GM12878 (cell line): ENCODE data around the gene BCL2L14. TPM values are rescaled to one million over a fixed set of nuclear protein-coding genes. Genes with fewer than 3 reads are reported as not detected.

ENCODE experiments used
- ATAC-seq: fragments of 200-7000 bp; cut with Tn5 transposase; 3 replicates; pipeline ENCODE4 v1.9.1; 2020; ENCODE audit warnings: mild to moderate bottlenecking, moderate library complexity
- BruUV-seq: library from RNA; stranded (reverse); fragments of 400-500 nt; replicated peaks from 2 replicates; lab custom pipeline; 2021; lab: Mats Ljungman, UMichigan
- CTCF ChIA-PET: fragments of 300-600 bp; sonication (Branson Sonifier 250); formaldehyde crosslinking; extraction: SDS; loops from one replicate; lab custom pipeline; 2021; ENCODE audit warnings: inconsistent platforms; lab: Yijun Ruan, JAX
- POLR2A ChIA-PET: fragments of 350-600 bp; formaldehyde crosslinking; extraction: SDS; loops from one replicate; lab custom pipeline; 2021; ENCODE audit warnings: inconsistent platforms; lab: Charles Lee
- RAD21 ChIA-PET: fragments of 300-600 bp; sonication (Branson Sonifier 250); formaldehyde crosslinking; loops from one replicate; lab custom pipeline; 2023; ENCODE audit warnings: antibody characterized with exemption; ENCODE audit not compliant: unreplicated experiment; lab: Charles Lee
- SMC1A ChIA-PET: fragments of 300-600 bp; sonication (Branson Sonifier 250); formaldehyde crosslinking; loops from one replicate; lab custom pipeline; 2023; ENCODE audit not compliant: unreplicated experiment, uncharacterized antibody; lab: Charles Lee
- DNase-seq: peaks from one replicate; pipeline ENCODE4 v3.0.0-alpha.2; 2011; ENCODE audit warnings: low read depth, low spot score
- FAIRE-seq: peaks from 3 replicates; lab custom pipeline; 2011; peaks lifted over from hg19 to GRCh38; lab: Jason Lieb, UNC
- H2AFZ ChIP-seq: 2 replicates; pipeline ENCODE4 v1.6.0; 2011; ENCODE audit warnings: low read depth, low read length, control low read depth; ENCODE audit not compliant: control insufficient read depth
- H3K27ac ChIP-seq: 2 replicates; pipeline ENCODE4 v1.5.1; 2011; ENCODE audit warnings: control low read depth; ENCODE audit not compliant: control insufficient read depth, insufficient read depth
- H3K27me3 ChIP-seq, 2 experiments: replicated peaks in 1 of 2; 2 replicates each; pipeline versions ENCODE4 v1.6.0 to v1.6.1; 2011; ENCODE audit warnings: low read length in 1 of 2; ENCODE audit not compliant: control insufficient read depth in 2 of 2, insufficient read depth in 2 of 2
- H3K36me3 ChIP-seq, 2 experiments: 2 replicates each; pipeline ENCODE4 v1.5.1; 2011; ENCODE audit warnings: low read length in 1 of 2; ENCODE audit not compliant: control insufficient read depth in 2 of 2, insufficient read depth in 2 of 2
- H3K4me1 ChIP-seq: 2 replicates; pipeline ENCODE4 v1.6.1; 2011; ENCODE audit warnings: mild to moderate bottlenecking, low read length, moderate library complexity, mixed read lengths; ENCODE audit not compliant: control insufficient read depth, insufficient read depth
- H3K4me2 ChIP-seq: 2 replicates; pipeline ENCODE4 v1.6.0; 2011; ENCODE audit warnings: control low read depth; ENCODE audit not compliant: control insufficient read depth, insufficient read depth
- H3K4me3 ChIP-seq: fragments of 200-600 bp; sonication (generic); 2 replicates; pipeline ENCODE4 v1.5.1; 2016
- H3K79me2 ChIP-seq: 2 replicates; pipeline ENCODE4 v1.6.0; 2011; ENCODE audit warnings: low read length; ENCODE audit not compliant: control insufficient read depth, insufficient read depth
- H3K9ac ChIP-seq: 2 replicates; pipeline ENCODE4 v1.8.0; 2011; ENCODE audit warnings: low read length, control low read depth, mixed read lengths; ENCODE audit not compliant: control insufficient read depth, insufficient read depth
- H3K9me3 ChIP-seq: replicated peaks from 3 replicates; pipeline ENCODE4 v1.5.1; 2011; ENCODE audit warnings: mild to moderate bottlenecking, low read length; ENCODE audit not compliant: control insufficient read depth, insufficient read depth
- H4K20me1 ChIP-seq: 2 replicates; pipeline ENCODE4 v1.6.0; 2011; ENCODE audit not compliant: control insufficient read depth, insufficient read depth
- EZH2 ChIP-seq: IDR thresholded peaks from 2 replicates; pipeline ENCODE4 v1.6.1; 2012; ENCODE audit warnings: low read depth, mild to moderate bottlenecking, control low read depth, inconsistent platforms, low read length, borderline replicate concordance; ENCODE audit not compliant: control insufficient read depth
- GABPA ChIP-seq: IDR thresholded peaks from 2 replicates; pipeline ENCODE4 v1.6.1; 2014; ENCODE audit warnings: antibody characterized with exemption, low read depth, mild to moderate bottlenecking, inconsistent platforms
- KAT2A ChIP-seq: conservative IDR thresholded peaks from 2 replicates; pipeline ENCODE4 v1.6.1; 2011; ENCODE audit warnings: low read depth, low read length; ENCODE audit not compliant: control insufficient read depth
- POLR2A ChIP-seq: IDR thresholded peaks from 2 replicates; pipeline ENCODE4 v1.6.1; 2011; ENCODE audit warnings: low read depth, mild to moderate bottlenecking, low read length
- POLR2AphosphoS2 ChIP-seq: IDR thresholded peaks from 2 replicates; pipeline ENCODE4 v1.6.1; 2011; ENCODE audit warnings: low read depth, mild to moderate bottlenecking, low read length, improper control_type of control experiment, moderate library complexity
- SMAD5 ChIP-seq: IDR thresholded peaks from 2 replicates; pipeline ENCODE4 v1.6.1; 2016; ENCODE audit warnings: antibody characterized with exemption, low read depth
- TCF3 ChIP-seq: IDR thresholded peaks from 2 replicates; pipeline ENCODE4 v1.6.1; 2012; ENCODE audit warnings: low read depth, mild to moderate bottlenecking, low read length, borderline replicate concordance; ENCODE audit not compliant: insufficient read depth
- YBX1 ChIP-seq: fragments of 450-650 bp; IDR thresholded peaks from 2 replicates; pipeline ENCODE4 v1.6.1; 2016; ENCODE audit warnings: antibody characterized with exemption
- ZNF384 ChIP-seq: IDR thresholded peaks from 2 replicates; pipeline ENCODE4 v1.6.1; 2012; ENCODE audit warnings: low read depth, mild to moderate bottlenecking, low read length, improper control_type of control experiment, borderline replicate concordance
- WGBS: methylation state at CpG from one replicate; pipeline ENCODE4 v1.1.6; 2016; ENCODE audit warnings: low lambda C conversion rate; ENCODE audit not compliant: insufficient replicate concordance, insufficient coverage; ENCODE audit errors: missing lambda C conversion rate; 5-methylcytosine and 5-hydroxymethylcytosine counted together
- in situ Hi-C: fragments of 300-500 bp; cut with MboI; formaldehyde crosslinking; loops from 9 replicates; pipeline ENCODE4 v1.14.3; 2018; ENCODE audit warnings: mixed read lengths
- intact Hi-C: fragments of 100-400 bp; cut with micrococcal nuclease; formaldehyde crosslinking; loops from one replicate; pipeline ENCODE4 v1.14.2; 2022; ENCODE audit not compliant: unreplicated experiment
- polyA plus RNA-seq, 11 experiments: library from polyadenylated mRNA; depleted of rRNA in 4 of 11; unstranded in 6 of 11; stranded (reverse) in 5 of 11; fragments of >200 nt; fragmentation: Nextera tagmentation in 4 of 11; fragmentation: Illumina TruSeq in 1 of 11; extraction: Ambion mirVana in 4 of 11; extraction: Trizol in 1 of 11; gene quantifications; 1 replicate in 1 of 11; 2 replicates in 10 of 11; pipeline versions ENCODE4 v1.2.1 to v1.2.3, GENCODE V29; 2011 to 2016; ENCODE audit warnings: inconsistent platforms in 2 of 11, missing spikeins in 2 of 11, low read depth in 1 of 11
- total RNA-seq, 4 experiments: library from RNA; depleted of rRNA in 3 of 4; stranded (reverse); fragments of >200 nt in 3 of 4; fragmentation: Illumina TruSeq in 1 of 4; extraction: Trizol in 1 of 4; gene quantifications; 2 replicates each; pipeline versions ENCODE4 v1.2.1 to v1.2.3, GENCODE V29; 2013 to 2021
- TF ChIP-seq, protein P1 (sequence below): IDR thresholded peaks from 2 replicates; pipeline ENCODE4 v1.6.1; 2011; ENCODE audit warnings: low read depth, low read length, improper control_type of control experiment, borderline replicate concordance

The BCL2L14 gene
- total and polyA plus RNA-seq, 10 of the 15 experiments (the other 5 are each of a cell fraction or from before 2014, with no cell fraction given), result 0.59 to 2.5 (median 0.90) TPM

DNA sequence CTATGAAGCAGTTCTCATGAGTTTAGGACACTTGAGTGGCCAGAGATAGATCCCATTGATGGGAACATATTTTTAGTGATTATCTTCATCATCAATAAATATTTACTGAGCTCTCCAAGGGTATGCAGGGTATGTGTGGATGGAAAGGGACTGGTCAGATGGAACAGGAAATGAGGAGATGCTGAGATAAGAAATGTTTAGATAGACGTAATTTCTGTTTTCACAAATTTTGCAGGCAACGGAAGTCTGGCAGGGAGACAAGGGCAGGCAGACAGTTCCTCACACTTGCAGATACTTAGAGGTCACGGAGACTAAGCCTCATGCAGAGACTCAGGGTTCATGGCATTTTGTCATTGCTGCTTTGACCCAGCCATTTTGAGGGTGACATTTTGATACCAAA is 24.3 kb downstream of the BCL2L14 start:
- no TSS peak for BruUV-seq
- no peak overlapping the region for H3K4me3 ChIP-seq
- no peaks in the 10 kb centered on the region for H4K20me1 ChIP-seq
- H2AFZ ChIP-seq, result no peak overlapping the region
- RAD21 ChIA-PET, result no interaction called here
- no peaks in the 10 kb centered on the region for H3K4me1 ChIP-seq
- SMC1A ChIA-PET, result interaction anchor here (1.3 kb wide), 1 partner anchor 87 kb away, joined by 3 read pairs; no protein-coding TSS in a partner anchor
- no peak for TF ChIP-seq SMAD5
- TF ChIP-seq, protein P1, sequence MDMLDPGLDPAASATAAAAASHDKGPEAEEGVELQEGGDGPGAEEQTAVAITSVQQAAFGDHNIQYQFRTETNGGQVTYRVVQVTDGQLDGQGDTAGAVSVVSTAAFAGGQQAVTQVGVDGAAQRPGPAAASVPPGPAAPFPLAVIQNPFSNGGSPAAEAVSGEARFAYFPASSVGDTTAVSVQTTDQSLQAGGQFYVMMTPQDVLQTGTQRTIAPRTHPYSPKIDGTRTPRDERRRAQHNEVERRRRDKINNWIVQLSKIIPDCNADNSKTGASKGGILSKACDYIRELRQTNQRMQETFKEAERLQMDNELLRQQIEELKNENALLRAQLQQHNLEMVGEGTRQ, result no peak
- TF ChIP-seq ZNF384, result no peak
- TF ChIP-seq YBX1, result no peak
- TF ChIP-seq GABPA, result no peak
- TF ChIP-seq POLR2AphosphoS2, result no peak
- no peak for TF ChIP-seq EZH2
- no peak for TF ChIP-seq KAT2A
- no peak for TF ChIP-seq POLR2A
- no peak for TF ChIP-seq TCF3
- CTCF ChIA-PET, result interaction anchor here (2.6 kb wide), 1 partner anchor 238 kb away, joined by 7 read pairs; no protein-coding TSS in a partner anchor
- ATAC-seq (no peak), FAIRE-seq (no peak), DNase-seq (no peak)
- 0 out of 4 replicates have a peak, but pooled peaks cover 0 to 2% of the 10 kb centered on the region in 2 experiments for H3K27me3 ChIP-seq
- POLR2A ChIA-PET, result interaction anchor here (0.5 to 0.7 kb wide), 3 partner anchors 44 to 688 kb away, joined by 4 read pairs; no protein-coding TSS in a partner anchor
- no peak overlapping the region for H3K4me2 ChIP-seq
- H3K79me2 ChIP-seq, result no peaks in the 10 kb centered on the region
- in situ Hi-C loops, result no loop called here
- H3K27ac ChIP-seq, result no peak overlapping the region
- intact Hi-C loops, result no loop called here
- no peaks in the 10 kb centered on the region for H3K36me3 ChIP-seq
- no peaks in the 10 kb centered on the region for H3K9me3 ChIP-seq
- WGBS, result 50% methylated on average over 3 of the region's 3 CpGs
- no peak overlapping the region for H3K9ac ChIP-seq
